Measurements from ENCODE around the gene PRKCD.

DNA sequence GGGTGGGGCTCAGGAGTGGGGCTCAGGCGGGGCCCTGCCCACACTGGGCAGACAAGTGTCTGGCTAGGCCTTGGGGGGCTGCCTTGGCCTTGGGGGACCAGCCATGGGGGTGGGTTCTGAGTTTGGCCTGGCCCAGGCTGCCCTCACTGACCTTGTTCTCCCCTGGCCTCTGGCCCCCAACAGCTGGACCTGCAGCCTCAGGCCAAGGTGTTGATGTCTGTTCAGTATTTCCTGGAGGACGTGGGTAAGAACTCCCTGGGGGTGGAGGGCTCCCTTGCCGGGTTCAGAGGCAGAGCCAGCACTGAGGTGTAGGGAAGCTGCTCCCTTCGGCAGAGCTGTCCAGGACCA lies 20.0 kb downstream of the PRKCD start:
- TF ChIP-seq, protein P1, sequence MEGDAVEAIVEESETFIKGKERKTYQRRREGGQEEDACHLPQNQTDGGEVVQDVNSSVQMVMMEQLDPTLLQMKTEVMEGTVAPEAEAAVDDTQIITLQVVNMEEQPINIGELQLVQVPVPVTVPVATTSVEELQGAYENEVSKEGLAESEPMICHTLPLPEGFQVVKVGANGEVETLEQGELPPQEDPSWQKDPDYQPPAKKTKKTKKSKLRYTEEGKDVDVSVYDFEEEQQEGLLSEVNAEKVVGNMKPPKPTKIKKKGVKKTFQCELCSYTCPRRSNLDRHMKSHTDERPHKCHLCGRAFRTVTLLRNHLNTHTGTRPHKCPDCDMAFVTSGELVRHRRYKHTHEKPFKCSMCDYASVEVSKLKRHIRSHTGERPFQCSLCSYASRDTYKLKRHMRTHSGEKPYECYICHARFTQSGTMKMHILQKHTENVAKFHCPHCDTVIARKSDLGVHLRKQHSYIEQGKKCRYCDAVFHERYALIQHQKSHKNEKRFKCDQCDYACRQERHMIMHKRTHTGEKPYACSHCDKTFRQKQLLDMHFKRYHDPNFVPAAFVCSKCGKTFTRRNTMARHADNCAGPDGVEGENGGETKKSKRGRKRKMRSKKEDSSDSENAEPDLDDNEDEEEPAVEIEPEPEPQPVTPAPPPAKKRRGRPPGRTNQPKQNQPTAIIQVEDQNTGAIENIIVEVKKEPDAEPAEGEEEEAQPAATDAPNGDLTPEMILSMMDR (IDR thresholded peaks at IDR 0.05): no peak
- TF ChIP-seq POLR2A (IDR thresholded peaks at IDR 0.05): no peak

All from body of pancreas (tissue), 4 donors.